ENCODE measurements around the gene ETS2. TPM values are rescaled to one million over a fixed set of nuclear protein-coding genes. Genes with fewer than 3 reads are reported as not detected.

Gene ETS2
- total RNA-seq, 3 donors from 2014 or later (not counting 1 experiment from before 2014, with no cell fraction given), result 10.6 to 36.9 (median 18.5) TPM

DNA sequence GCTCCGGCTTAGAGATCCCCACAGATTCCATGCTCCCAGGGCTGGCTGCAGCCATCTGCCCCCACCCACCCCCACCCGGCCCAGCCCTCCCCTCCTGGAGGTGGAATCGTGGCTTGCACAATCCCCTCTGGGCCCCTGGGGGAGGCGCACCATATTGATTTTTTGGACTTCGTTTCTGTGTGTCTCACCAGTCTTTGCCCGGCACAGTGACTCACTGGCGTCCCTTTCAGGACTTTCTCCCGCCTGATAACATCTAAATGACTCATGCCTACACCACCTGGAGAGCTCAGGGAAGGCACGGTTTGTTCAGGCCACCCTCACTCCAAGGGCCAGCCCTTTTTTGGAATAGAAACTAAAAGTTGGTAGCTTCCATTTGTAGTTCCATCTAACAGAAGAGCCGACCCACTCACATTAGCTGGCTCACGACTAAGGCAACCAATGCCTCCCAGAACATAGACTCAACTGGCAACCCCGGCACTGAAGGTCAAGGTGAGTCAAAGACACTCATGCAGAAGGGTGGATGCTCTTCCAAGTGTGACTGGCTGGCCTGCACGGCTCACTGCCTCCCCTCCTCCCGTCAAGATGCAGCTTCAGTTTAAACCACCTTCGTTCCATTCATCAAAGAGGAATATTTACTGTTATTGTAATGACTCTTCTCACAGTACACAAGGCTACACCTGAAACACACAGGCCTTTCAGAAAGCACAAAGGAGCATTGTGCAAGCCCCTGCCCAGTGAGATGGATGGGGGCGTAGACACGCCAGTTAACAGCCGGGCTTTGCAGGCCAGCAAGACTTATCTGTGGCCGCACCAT lies 18.1 kb upstream of the ETS2 start:
- no peak overlapping the region for H3K4me3 ChIP-seq (ENCODE audit: low read length)
- no peak overlapping the region for H3K27ac ChIP-seq (ENCODE audit: low read length)
- Mint-ChIP-seq H3K27ac (no peak overlapping the region), H3K4me3 (no peak overlapping the region), H3K36me3 (no peaks in the 10 kb centered on the region), H3K4me1 (peaks cover 0 to 4% of the 10 kb centered on the region in 2 donors), H3K9me3 (peaks cover 0 to 5% of the 10 kb centered on the region in 2 donors), H3K27me3 (ENCODE audit: low read depth in 2 of 2) (peaks cover 13 to 17% of the 10 kb centered on the region in 2 donors)
- DNase-seq (no peak), ATAC-seq (no peak)
- H3K4me1 ChIP-seq (ENCODE audit: control insufficient read depth, insufficient read depth, low read length), result no peaks in the 10 kb centered on the region
- intact Hi-C loops (cut with micrococcal nuclease), result no loop called here
- no peaks in the 10 kb centered on the region for H3K27me3 ChIP-seq (ENCODE audit: control insufficient read depth, insufficient read depth, low read length)
- H3K36me3 ChIP-seq (ENCODE audit: control insufficient read depth, insufficient read depth, low read length), result no peaks in the 10 kb centered on the region
- H3K9me3 ChIP-seq (ENCODE audit: control insufficient read depth, insufficient read depth, low read length), result peaks cover 4% of the 10 kb centered on the region
- WGBS (ENCODE audit: insufficient coverage), result 82% methylated on average over 17 of the region's 19 CpGs
- TF ChIP-seq, protein P1, sequence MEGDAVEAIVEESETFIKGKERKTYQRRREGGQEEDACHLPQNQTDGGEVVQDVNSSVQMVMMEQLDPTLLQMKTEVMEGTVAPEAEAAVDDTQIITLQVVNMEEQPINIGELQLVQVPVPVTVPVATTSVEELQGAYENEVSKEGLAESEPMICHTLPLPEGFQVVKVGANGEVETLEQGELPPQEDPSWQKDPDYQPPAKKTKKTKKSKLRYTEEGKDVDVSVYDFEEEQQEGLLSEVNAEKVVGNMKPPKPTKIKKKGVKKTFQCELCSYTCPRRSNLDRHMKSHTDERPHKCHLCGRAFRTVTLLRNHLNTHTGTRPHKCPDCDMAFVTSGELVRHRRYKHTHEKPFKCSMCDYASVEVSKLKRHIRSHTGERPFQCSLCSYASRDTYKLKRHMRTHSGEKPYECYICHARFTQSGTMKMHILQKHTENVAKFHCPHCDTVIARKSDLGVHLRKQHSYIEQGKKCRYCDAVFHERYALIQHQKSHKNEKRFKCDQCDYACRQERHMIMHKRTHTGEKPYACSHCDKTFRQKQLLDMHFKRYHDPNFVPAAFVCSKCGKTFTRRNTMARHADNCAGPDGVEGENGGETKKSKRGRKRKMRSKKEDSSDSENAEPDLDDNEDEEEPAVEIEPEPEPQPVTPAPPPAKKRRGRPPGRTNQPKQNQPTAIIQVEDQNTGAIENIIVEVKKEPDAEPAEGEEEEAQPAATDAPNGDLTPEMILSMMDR (IDR thresholded peaks at IDR 0.05), result no peak

DNA sequence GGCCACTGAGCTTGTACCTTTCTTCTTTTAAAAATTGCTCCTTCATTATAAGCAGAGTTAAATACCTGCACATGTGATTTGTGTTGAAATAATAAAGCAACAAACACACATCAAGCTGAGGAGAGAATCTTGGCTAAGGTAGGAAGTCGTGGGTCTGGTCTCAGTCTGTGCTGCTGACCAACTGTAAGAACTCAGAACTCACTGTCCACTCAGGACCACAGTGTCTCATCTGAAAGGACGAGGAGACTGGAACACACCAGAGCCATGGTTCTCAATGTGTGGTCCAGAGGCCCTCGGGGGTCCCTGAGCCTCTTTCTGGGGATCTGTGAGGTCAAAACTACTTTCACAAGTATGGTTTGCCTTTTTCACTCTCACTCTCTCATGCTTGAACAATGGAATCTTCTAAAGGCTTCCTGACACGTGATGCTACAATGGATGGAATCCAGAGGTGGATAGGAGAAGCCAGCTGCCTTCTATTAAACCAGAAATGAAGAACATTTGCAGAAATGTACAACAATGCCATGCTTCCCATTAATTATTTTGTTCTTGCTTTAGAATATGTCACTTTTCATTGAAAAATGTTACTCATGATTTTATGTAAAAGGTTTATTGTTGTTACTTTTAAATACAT lies 17.3 kb upstream of the ETS2 start:
- Histone ChIP-seq H3K27me3 (ENCODE audit: control insufficient read depth, insufficient read depth, low read length) (no peaks in the 10 kb centered on the region), H3K9me3 (ENCODE audit: control insufficient read depth, insufficient read depth, low read length) (no peaks in the 10 kb centered on the region), H3K4me3 (ENCODE audit: low read length) (no peak overlapping the region), H3K27ac (ENCODE audit: low read length) (no peak overlapping the region), H3K4me1 (ENCODE audit: control insufficient read depth, insufficient read depth, low read length) (no peaks in the 10 kb centered on the region), H3K36me3 (ENCODE audit: control insufficient read depth, insufficient read depth, low read length) (no peaks in the 10 kb centered on the region)
- H3K36me3 Mint-ChIP-seq, result no peaks in the 10 kb centered on the region
- H3K27ac Mint-ChIP-seq, result no peak overlapping the region
- peaks cover 7 to 12% of the 10 kb centered on the region in 2 donors for H3K27me3 Mint-ChIP-seq (ENCODE audit: low read depth in 2 of 2)
- intact Hi-C loops (cut with micrococcal nuclease), result no loop called here
- TF ChIP-seq, protein P1 (IDR thresholded peaks at IDR 0.05), result no peak
- DNase-seq, result no peak
- no peaks in the 10 kb centered on the region for H3K9me3 Mint-ChIP-seq
- H3K4me3 Mint-ChIP-seq, result no peak overlapping the region
- 80% methylated on average over 4 of the region's 4 CpGs for WGBS (ENCODE audit: insufficient coverage)
- ATAC-seq, result no peak
- peaks cover 0 to 4% of the 10 kb centered on the region in 2 donors for H3K4me1 Mint-ChIP-seq

DNA sequence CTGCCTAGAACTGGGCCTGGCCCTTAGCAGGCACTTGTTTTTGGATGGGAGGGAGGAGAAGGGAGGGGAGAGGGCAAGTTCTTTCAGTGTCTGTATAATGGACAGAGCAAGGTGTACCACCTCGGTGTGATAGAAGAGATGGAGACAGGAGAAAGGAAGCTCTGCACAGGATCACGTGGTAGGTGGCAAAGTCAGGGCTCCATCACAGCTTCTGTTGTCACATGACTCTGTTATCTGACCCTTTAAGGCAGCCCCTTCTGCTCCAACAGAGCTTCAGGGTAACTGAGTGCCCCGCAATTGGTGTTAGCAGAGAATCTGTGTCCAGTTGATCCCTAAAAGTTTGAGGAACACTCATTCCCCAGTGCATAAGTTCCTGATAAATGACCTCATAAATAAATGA lies 16.5 kb upstream of the ETS2 start:
- no peak overlapping the region for H3K27ac ChIP-seq (ENCODE audit: low read length)
- no peak overlapping the region for H3K4me3 Mint-ChIP-seq
- intact Hi-C loops (cut with micrococcal nuclease), result no loop called here
- H3K27me3 ChIP-seq (ENCODE audit: control insufficient read depth, insufficient read depth, low read length), result no peaks in the 10 kb centered on the region
- H3K9me3 Mint-ChIP-seq, result no peaks in the 10 kb centered on the region
- no peaks in the 10 kb centered on the region for H3K36me3 ChIP-seq (ENCODE audit: control insufficient read depth, insufficient read depth, low read length)
- H3K4me1 ChIP-seq (ENCODE audit: control insufficient read depth, insufficient read depth, low read length), result no peaks in the 10 kb centered on the region
- no peak overlapping the region for H3K27ac Mint-ChIP-seq
- DNase-seq, result no peak
- H3K27me3 Mint-ChIP-seq (ENCODE audit: low read depth in 2 of 2), result peaks cover 9 to 12% of the 10 kb centered on the region in 2 donors
- H3K4me1 Mint-ChIP-seq, result peaks cover 0 to 4% of the 10 kb centered on the region in 2 donors
- H3K9me3 ChIP-seq (ENCODE audit: control insufficient read depth, insufficient read depth, low read length), result no peaks in the 10 kb centered on the region
- no peaks in the 10 kb centered on the region for H3K36me3 Mint-ChIP-seq
- 89% methylated on average over 3 of the region's 3 CpGs for WGBS (ENCODE audit: insufficient coverage)
- no peak overlapping the region for H3K4me3 ChIP-seq (ENCODE audit: low read length)
- ATAC-seq, result no peak
- TF ChIP-seq, protein P1 (IDR thresholded peaks at IDR 0.05), result no peak
